ENCODE measurements around the gene DGLUCY. TPM values are rescaled to one million over a fixed set of nuclear protein-coding genes. Genes with fewer than 3 reads are reported as not detected.

Gene DGLUCY
- total and polyA plus RNA-seq, 7 experiments from 2014 or later: 31.1 to 108 (median 87.8) TPM

DNA sequence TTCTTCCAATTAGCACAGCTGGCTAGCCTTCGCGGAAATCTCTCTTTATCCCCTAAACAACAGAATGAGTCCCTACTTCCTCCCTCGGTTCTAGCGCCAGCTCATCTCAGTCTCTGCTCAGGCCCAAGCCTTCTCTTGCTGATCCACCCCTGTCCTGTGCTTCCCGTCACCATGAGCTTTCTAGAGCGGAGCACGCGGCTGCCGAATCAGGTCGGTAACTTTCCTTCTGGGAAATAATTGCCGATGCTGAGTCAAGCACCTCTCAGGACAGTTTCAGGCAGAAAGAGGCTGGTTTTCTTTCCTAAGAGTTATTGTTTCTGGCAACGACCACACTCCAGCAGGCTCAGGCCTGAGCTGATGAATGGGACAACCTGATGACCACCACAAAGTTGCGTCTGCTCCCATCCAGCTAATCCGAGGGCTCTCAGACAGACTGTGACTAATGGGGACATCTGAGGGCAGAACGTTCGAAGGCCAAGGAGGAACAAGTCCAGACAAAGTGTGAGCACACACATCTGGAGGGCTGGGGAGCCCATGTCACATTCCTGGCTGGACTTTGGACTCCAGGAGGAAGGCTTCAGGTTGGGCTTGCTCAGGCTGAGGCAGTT is 144.2 kb downstream of the DGLUCY start:
- Histone ChIP-seq H3K36me3 (ENCODE audit: control insufficient read depth in 2 of 3, insufficient read depth in 3 of 3, low read length in 3 of 3) (no peaks in the 10 kb centered on the region), H3K27ac (ENCODE audit: low read depth, low read length) (no peak overlapping the region), H3K9me3 (ENCODE audit: control insufficient read depth in 2 of 3, low read length in 3 of 3) (no peaks in the 10 kb centered on the region), H3K4me1 (ENCODE audit: control insufficient read depth in 2 of 2, insufficient read depth in 2 of 2, low read length in 2 of 2) (peaks cover 20 to 25% of the 10 kb centered on the region in 2 donors), H3K27me3 (ENCODE audit: control insufficient read depth in 2 of 2, insufficient read depth in 2 of 2, low read length in 2 of 2) (no peaks in the 10 kb centered on the region), H3K4me3 (ENCODE audit: low read length) (no peak overlapping the region)
- H3K4me1 Mint-ChIP-seq: peaks cover 20 to 79% (median 50%) of the 10 kb centered on the region in 7 donors
- ChIA-PET CTCF (interaction anchor here (0.6 kb wide), 1 partner anchor 15 kb away, joined by 4 read pairs; no protein-coding TSS in a partner anchor), POLR2A (interaction anchor here (0.6 to 1.2 kb wide), 2 partner anchors 15 to 1001 kb away, joined by 3 read pairs; no protein-coding TSS in a partner anchor)
- intact Hi-C loops (cut with micrococcal nuclease): no loop called here
- DNase-seq (no peak), ATAC-seq (no peak)
- H3K27ac Mint-ChIP-seq: peak overlapping the region in 5 of 9 donors; percentile 4 to 87 (median 74)
- peaks cover 0 to 13% (median 0%) of the 10 kb centered on the region in 11 donors for H3K9me3 Mint-ChIP-seq
- no peaks in the 10 kb centered on the region for H3K27me3 Mint-ChIP-seq
- peak overlapping the region in 2 of 10 donors; percentile 45 to 50 for H3K4me3 Mint-ChIP-seq
- H3K36me3 Mint-ChIP-seq: peaks cover 0 to 22% (median 3%) of the 10 kb centered on the region in 5 donors

DNA sequence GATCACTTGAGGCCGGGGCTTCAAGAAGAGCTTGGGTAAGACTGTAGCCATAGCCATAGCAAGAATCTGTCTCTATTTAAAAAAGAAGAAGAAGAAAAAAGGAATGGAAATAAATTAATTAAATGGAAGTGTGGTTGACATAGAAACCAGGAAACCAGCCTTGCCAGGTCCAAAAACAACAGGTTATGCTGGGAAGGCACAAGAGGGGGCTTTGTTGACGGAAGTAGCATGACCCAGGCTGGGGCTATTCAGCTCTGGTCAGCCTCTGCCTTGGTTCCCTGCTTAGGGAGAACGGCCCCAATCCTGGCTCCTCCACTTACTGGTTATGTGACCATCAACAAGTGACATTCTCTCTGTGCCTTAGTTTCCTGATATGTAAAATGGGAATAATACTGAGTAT is 145.0 kb downstream of the DGLUCY start:
- Histone ChIP-seq H3K9me3 (ENCODE audit: control insufficient read depth in 2 of 3, low read length in 3 of 3) (no peaks in the 10 kb centered on the region), H3K4me1 (ENCODE audit: control insufficient read depth in 2 of 2, insufficient read depth in 2 of 2, low read length in 2 of 2) (peaks cover 18 to 23% of the 10 kb centered on the region in 2 donors), H3K36me3 (ENCODE audit: control insufficient read depth in 2 of 3, insufficient read depth in 3 of 3, low read length in 3 of 3) (no peaks in the 10 kb centered on the region), H3K4me3 (ENCODE audit: low read length) (no peak overlapping the region), H3K27ac (ENCODE audit: low read depth, low read length) (no peak overlapping the region), H3K27me3 (ENCODE audit: control insufficient read depth in 2 of 2, insufficient read depth in 2 of 2, low read length in 2 of 2) (no peaks in the 10 kb centered on the region)
- DNase-seq (no peak), ATAC-seq (no peak)
- peaks cover 22 to 84% (median 57%) of the 10 kb centered on the region in 7 donors for H3K4me1 Mint-ChIP-seq
- peaks cover 0 to 7% (median 0%) of the 10 kb centered on the region in 5 donors for H3K27me3 Mint-ChIP-seq
- intact Hi-C loops (cut with micrococcal nuclease): no loop called here
- peaks cover 0 to 13% (median 0%) of the 10 kb centered on the region in 11 donors for H3K9me3 Mint-ChIP-seq
- H3K27ac Mint-ChIP-seq: peak overlapping the region in 3 of 9 donors; percentile 34 to 75 (median 71)
- peak overlapping the region in 1 of 10 donors; percentile 59 for H3K4me3 Mint-ChIP-seq
- POLR2A ChIA-PET: interaction anchor here (0.6 kb wide), 1 partner anchor 1001 kb away, joined by 3 read pairs; no protein-coding TSS in a partner anchor
- CTCF ChIA-PET: interaction anchor here (0.5 kb wide), 1 partner anchor 446 kb away, joined by 3 read pairs; no protein-coding TSS in a partner anchor
- H3K36me3 Mint-ChIP-seq: peaks cover 0 to 28% (median 3%) of the 10 kb centered on the region in 5 donors

GRCh38 chr14:91261115-91261514 is 147.2 kb downstream of the DGLUCY start:
- Histone ChIP-seq H3K27ac (ENCODE audit: low read depth, low read length) (no peak overlapping the region), H3K27me3 (ENCODE audit: control insufficient read depth in 2 of 2, insufficient read depth in 2 of 2, low read length in 2 of 2) (no peaks in the 10 kb centered on the region), H3K4me1 (ENCODE audit: control insufficient read depth in 2 of 2, insufficient read depth in 2 of 2, low read length in 2 of 2) (peaks cover 5 to 12% of the 10 kb centered on the region in 2 donors), H3K36me3 (ENCODE audit: control insufficient read depth in 2 of 3, insufficient read depth in 3 of 3, low read length in 3 of 3) (no peaks in the 10 kb centered on the region), H3K9me3 (ENCODE audit: control insufficient read depth in 2 of 3, low read length in 3 of 3) (no peaks in the 10 kb centered on the region), H3K4me3 (ENCODE audit: low read length) (no peak overlapping the region)
- intact Hi-C loops (cut with micrococcal nuclease): loop anchor here in 1 of 2 donors (1.0 to 5.0 kb wide), 3 partner anchors 15 to 69 kb away; no protein-coding TSS in a partner anchor
- POLR2A ChIA-PET: interaction anchor here (0.6 to 0.9 kb wide), 2 partner anchors 8 to 17 kb away, joined by 3 to 6 read pairs; partner anchors contain the start of gene GPR68
- Mint-ChIP-seq H3K27me3 (peaks cover 0 to 13% (median 0%) of the 10 kb centered on the region in 5 donors), H3K9me3 (peaks cover 0 to 8% (median 0%) of the 10 kb centered on the region in 11 donors), H3K27ac (peak overlapping the region in 3 of 9 donors; percentile 28 to 88 (median 32)), H3K36me3 (peaks cover 0 to 26% (median 3%) of the 10 kb centered on the region in 5 donors), H3K4me1 (peaks cover 22 to 80% (median 54%) of the 10 kb centered on the region in 7 donors), H3K4me3 (peak overlapping the region in 2 of 10 donors; percentile 18)
- CTCF ChIA-PET: interaction anchor here (1.0 kb wide), 1 partner anchor 15 kb away, joined by 6 read pairs; no protein-coding TSS in a partner anchor
- no peak for DNase-seq
- peak; percentile 66 for ATAC-seq

GRCh38 chr14:91261986-91262549 is 148.2 kb downstream of the DGLUCY start:
- CTCF ChIA-PET: no interaction called here
- no peaks in the 10 kb centered on the region for H3K9me3 ChIP-seq (ENCODE audit: control insufficient read depth in 2 of 3, low read length in 3 of 3)
- Mint-ChIP-seq H3K4me1 (peaks cover 23 to 71% (median 47%) of the 10 kb centered on the region in 7 donors), H3K27me3 (peaks cover 0 to 13% (median 0%) of the 10 kb centered on the region in 5 donors), H3K27ac (peak overlapping the region in 3 of 9 donors; percentile 22 to 88 (median 36)), H3K4me3 (peak overlapping the region in 3 of 10 donors; percentile 14 to 61 (median 59)), H3K9me3 (peaks cover 0 to 8% (median 0%) of the 10 kb centered on the region in 11 donors), H3K36me3 (peaks cover 0 to 26% (median 3%) of the 10 kb centered on the region in 5 donors)
- no peaks in the 10 kb centered on the region for H3K36me3 ChIP-seq (ENCODE audit: control insufficient read depth in 2 of 3, insufficient read depth in 3 of 3, low read length in 3 of 3)
- ATAC-seq: no peak
- H3K27me3 ChIP-seq (ENCODE audit: control insufficient read depth in 2 of 2, insufficient read depth in 2 of 2, low read length in 2 of 2): no peaks in the 10 kb centered on the region
- intact Hi-C loops (cut with micrococcal nuclease): loop anchor here in 1 of 2 donors (1.0 to 5.0 kb wide), 3 partner anchors 16 to 70 kb away; no protein-coding TSS in a partner anchor
- POLR2A ChIA-PET: interaction anchor here (0.9 to 1.5 kb wide), 2 partner anchors 20 to 34 kb away, joined by 4 to 6 read pairs; no protein-coding TSS in a partner anchor
- no peak for DNase-seq
- peaks cover 5 to 12% of the 10 kb centered on the region in 2 donors for H3K4me1 ChIP-seq (ENCODE audit: control insufficient read depth in 2 of 2, insufficient read depth in 2 of 2, low read length in 2 of 2)
- H3K27ac ChIP-seq (ENCODE audit: low read depth, low read length): no peak overlapping the region
- no peak overlapping the region for H3K4me3 ChIP-seq (ENCODE audit: low read length)

- ChIA-PET CTCF (interaction anchor here (0.7 to 1.2 kb wide), 2 partner anchors 15 to 86 kb away, joined by 3 to 6 read pairs; no protein-coding TSS in a partner anchor), POLR2A (interaction anchor here (1.3 to 2.1 kb wide), 5 partner anchors 9 to 21 kb away, joined by 3 to 10 read pairs (median 4); partner anchors contain the start of gene GPR68)
- Histone ChIP-seq H3K4me1 (ENCODE audit: control insufficient read depth in 2 of 2, insufficient read depth in 2 of 2, low read length in 2 of 2) (peaks cover 5 to 12% of the 10 kb centered on the region in 2 donors), H3K4me3 (ENCODE audit: low read length) (no peak overlapping the region), H3K27me3 (ENCODE audit: control insufficient read depth in 2 of 2, insufficient read depth in 2 of 2, low read length in 2 of 2) (no peaks in the 10 kb centered on the region), H3K27ac (ENCODE audit: low read depth, low read length) (no peak overlapping the region), H3K36me3 (ENCODE audit: control insufficient read depth in 2 of 3, insufficient read depth in 3 of 3, low read length in 3 of 3) (peaks cover 0 to 4% (median 0%) of the 10 kb centered on the region in 3 experiments), H3K9me3 (ENCODE audit: control insufficient read depth in 2 of 3, low read length in 3 of 3) (no peaks in the 10 kb centered on the region)
- DNase-seq (no peak), ATAC-seq (no peak)
- H3K36me3 Mint-ChIP-seq: peaks cover 0 to 34% (median 4%) of the 10 kb centered on the region in 5 donors
- intact Hi-C loops (cut with micrococcal nuclease): loop anchor here in 1 of 2 donors (5.0 kb wide), 1 partner anchor 71 kb away; no protein-coding TSS in a partner anchor
- peaks cover 23 to 71% (median 41%) of the 10 kb centered on the region in 7 donors for H3K4me1 Mint-ChIP-seq
- peaks cover 0 to 13% (median 0%) of the 10 kb centered on the region in 5 donors for H3K27me3 Mint-ChIP-seq
- peak overlapping the region in 9 of 10 donors; percentile 35 to 78 (median 72) for H3K4me3 Mint-ChIP-seq
- peaks cover 0 to 8% (median 0%) of the 10 kb centered on the region in 11 donors for H3K9me3 Mint-ChIP-seq
- peak overlapping the region in 8 of 9 donors; percentile 31 to 81 (median 63) for H3K27ac Mint-ChIP-seq
Observed at GRCh38 chr14:91263329-91263728, 149.5 kb downstream of the DGLUCY start.

Data from naive thymus-derived CD4-positive, alpha-beta T cell (primary cell).